Measurements from ENCODE around the gene VANGL2.

GRCh38 chr1:160377585-160378206, 22.7 kb upstream of the VANGL2 start:
- TF ChIP-seq CTCF (IDR thresholded peaks at IDR 0.05) (no peak), POLR2A (IDR thresholded peaks at IDR 0.05) (no peak), EP300 (IDR thresholded peaks at IDR 0.05; ENCODE audit: low read depth) (no peak), POLR2AphosphoS5 (IDR thresholded peaks at IDR 0.05) (no peak)

Measured in transverse colon (tissue), 4 donors.